Left colon (tissue), 2 donors: Measurements from ENCODE around the gene PTTG1IP. TPM values are rescaled to one million over a fixed set of nuclear protein-coding genes. Genes with fewer than 3 reads are reported as not detected.
A peak's percentile ranks its signal among the peaks of the same experiment; 100 is the strongest.

ENCODE experiments used
- ATAC-seq: fragments of 200-7000 bp; cut with Tn5 transposase; one replicate; pipeline ENCODE4 v1.9.1; 2020; ENCODE audit warnings: mild to moderate bottlenecking, moderate library complexity
- DNase-seq, 2 donors: peaks; one replicate each; pipeline ENCODE4 v3.0.0-alpha.2; 2020
- intact Hi-C, 2 donors: fragments of 100-400 bp; cut with DNase I in 1 of 2; cut with micrococcal nuclease in 1 of 2; formaldehyde crosslinking; loops; one replicate each; pipeline versions ENCODE4 v1.11.2 to v1.14.0; 2022; cut with DNase I, micrococcal nuclease
- total RNA-seq, 2 donors: library from RNA; stranded (reverse); fragmentation: NEBNext Ultra II Directional; extraction: Animal tissue kit (Norgen Biotek cat#: 25700); gene quantifications; one replicate each; pipeline ENCODE4 v1.2.1, GENCODE V29; 2021
- donor health status: DM: no; HTN: no; CAD: no.
- donor health status: DM: yes; HTN: yes; CAD: no.

Gene PTTG1IP
- total RNA-seq, 2 donors from 2014 or later: 206 to 380 TPM

- DNase-seq (no peak), ATAC-seq (peak; percentile 38)
- intact Hi-C loops: no loop called here
These were observed 25.6 kb upstream of the PTTG1IP start for GRCh38 chr21:44898851-44899767.

GRCh38 chr21:44898011-44898488 lies 24.6 kb upstream of the PTTG1IP start:
- no peak for DNase-seq
- intact Hi-C loops: no loop called here
- no peak for ATAC-seq

- intact Hi-C loops: no loop called here
- ATAC-seq: peak; percentile 93
These were observed 24.0 kb upstream of the PTTG1IP start for GRCh38 chr21:44897326-44898010.

GRCh38 chr21:44896561-44897286 lies 23.2 kb upstream of the PTTG1IP start:
- ATAC-seq: no peak
- intact Hi-C loops: no loop called here
- DNase-seq: no peak

More at GRCh38 chr21:44897326-44898010, 24.0 kb upstream of the PTTG1IP start:
- DNase-seq: peak; percentile 74 to 87

GRCh38 chr21:44895859-44896258 lies 22.4 kb upstream of the PTTG1IP start:
- DNase-seq: no peak
- ATAC-seq: no peak
- intact Hi-C loops: no loop called here

GRCh38 chr21:44894687-44895302 lies 21.3 kb upstream of the PTTG1IP start:
- intact Hi-C loops: loop anchor here in 1 of 2 donors (5.0 kb wide), 1 partner anchor 38 kb away; no protein-coding TSS in a partner anchor
- no peak for DNase-seq
- no peak for ATAC-seq

GRCh38 chr21:44893948-44894656 lies 20.6 kb upstream of the PTTG1IP start:
- DNase-seq: no peak
- intact Hi-C loops: loop anchor here in 1 of 2 donors (5.0 kb wide), 1 partner anchor 38 kb away; no protein-coding TSS in a partner anchor
- no peak for ATAC-seq

GRCh38 chr21:44893278-44893556 lies 19.7 kb upstream of the PTTG1IP start:
- ATAC-seq: no peak
- intact Hi-C loops: loop anchor here in 1 of 2 donors (5.0 kb wide), 1 partner anchor 39 kb away; no protein-coding TSS in a partner anchor
- no peak for DNase-seq

GRCh38 chr21:44892536-44893277 lies 19.2 kb upstream of the PTTG1IP start:
- ATAC-seq: peak; percentile 38
- peak in 1 of 2 donors; percentile 75 for DNase-seq
- intact Hi-C loops: loop anchor here in 1 of 2 donors (5.0 kb wide), 1 partner anchor 40 kb away; no protein-coding TSS in a partner anchor

- ATAC-seq (no peak), DNase-seq (no peak)
- intact Hi-C loops: loop anchor here in 1 of 2 donors (5.0 kb wide), 1 partner anchor 40 kb away; no protein-coding TSS in a partner anchor
These were observed 18.6 kb upstream of the PTTG1IP start for GRCh38 chr21:44892095-44892494.

- ATAC-seq: no peak
- DNase-seq: no peak
- intact Hi-C loops: loop anchor here in 1 of 2 donors (5.0 kb wide), 1 partner anchor 41 kb away; no protein-coding TSS in a partner anchor
These were observed 18.1 kb upstream of the PTTG1IP start for GRCh38 chr21:44891631-44892031.

GRCh38 chr21:44890961-44891541 lies 17.6 kb upstream of the PTTG1IP start:
- intact Hi-C loops: loop anchor here in 1 of 2 donors (5.0 kb wide), 1 partner anchor 41 kb away; no protein-coding TSS in a partner anchor
- DNase-seq (no peak), ATAC-seq (no peak)

- DNase-seq (no peak), ATAC-seq (no peak)
These were observed 16.9 kb upstream of the PTTG1IP start for GRCh38 chr21:44890338-44890931.

GRCh38 chr21:44889625-44890337 lies 16.3 kb upstream of the PTTG1IP start:
- ATAC-seq: no peak
- intact Hi-C loops: loop anchor here in 1 of 2 donors (5.0 kb wide), 1 partner anchor 43 kb away; no protein-coding TSS in a partner anchor
- no peak for DNase-seq

More at GRCh38 chr21:44890338-44890931, 16.9 kb upstream of the PTTG1IP start:
- intact Hi-C loops: loop anchor here in 1 of 2 donors (5.0 kb wide), 1 partner anchor 42 kb away; no protein-coding TSS in a partner anchor
